ENCODE measurements around the gene FUBP1.
"Not testable (repeated sequence)": the region's sequence is repeated elsewhere in the genome, so short reads cannot be mapped to it uniquely, and the experiment has no call there.

Gene FUBP1

DNA sequence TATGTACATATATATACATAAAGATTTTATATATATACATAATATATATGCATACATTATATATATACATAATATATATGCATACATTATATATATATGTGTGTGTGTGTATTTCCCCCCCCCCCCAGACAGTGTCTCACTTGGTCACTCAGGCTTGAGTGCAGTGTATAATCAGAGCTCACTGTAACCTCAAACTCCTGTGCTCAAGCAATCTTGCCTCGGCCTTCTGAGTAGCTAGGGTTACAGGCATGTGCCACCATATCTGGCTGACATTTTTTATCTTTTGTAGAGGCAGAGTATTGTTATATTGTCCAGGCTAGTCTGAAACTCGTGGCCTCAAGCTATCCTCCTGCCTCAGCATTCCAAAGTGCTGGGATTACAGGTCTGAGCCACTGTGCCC, 9.0 kb upstream of the FUBP1 start:
- Histone ChIP-seq H3K27ac (ENCODE audit: low read length) (no peak overlapping the region), H3K27me3 (ENCODE audit: control insufficient read depth in 1 of 2, insufficient read depth in 2 of 2, low read length in 2 of 2) (no peaks in the 10 kb centered on the region), H3K4me1 (ENCODE audit: control insufficient read depth, insufficient read depth, low read length) (no peaks in the 10 kb centered on the region), H3K9ac (ENCODE audit: low read length in 2 of 2) (no peak overlapping the region), H3K4me3 (ENCODE audit: low read length in 2 of 2) (no peak overlapping the region), H3K36me3 (ENCODE audit: control insufficient read depth in 2 of 2, insufficient read depth in 2 of 2, low read length in 2 of 2) (peaks cover 0 to under 1% of the 10 kb centered on the region in 2 donors), H3K9me3 (ENCODE audit: control insufficient read depth in 2 of 2, low read length in 2 of 2) (no peaks in the 10 kb centered on the region)

DNA sequence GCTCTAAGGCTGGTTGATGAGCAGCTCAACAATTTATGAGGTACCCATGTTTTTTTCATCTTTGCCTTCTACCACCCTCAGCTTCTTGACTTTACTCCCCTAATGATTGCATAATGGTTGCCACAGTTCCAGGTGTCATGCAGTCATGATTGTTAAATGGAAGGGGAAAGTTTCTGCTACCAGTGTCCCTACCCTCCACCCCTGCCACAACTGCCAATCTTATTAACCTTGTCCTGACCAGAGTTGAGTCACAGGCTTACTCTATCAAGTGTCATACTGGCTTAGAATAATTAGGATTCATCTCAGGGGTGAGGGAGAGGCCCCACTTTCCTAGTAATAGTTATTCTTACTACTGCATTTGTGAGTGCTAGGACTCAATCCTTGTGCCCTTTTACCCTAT, 7.9 kb upstream of the FUBP1 start:
- H3K9ac ChIP-seq (ENCODE audit: low read length in 2 of 2), result no peak overlapping the region
- no peaks in the 10 kb centered on the region for H3K9me3 ChIP-seq (ENCODE audit: control insufficient read depth in 2 of 2, low read length in 2 of 2)
- no peak overlapping the region for H3K27ac ChIP-seq (ENCODE audit: low read length)
- no peaks in the 10 kb centered on the region for H3K36me3 ChIP-seq (ENCODE audit: control insufficient read depth in 2 of 2, insufficient read depth in 2 of 2, low read length in 2 of 2)
- no peaks in the 10 kb centered on the region for H3K27me3 ChIP-seq (ENCODE audit: control insufficient read depth in 1 of 2, insufficient read depth in 2 of 2, low read length in 2 of 2)
- H3K4me3 ChIP-seq (ENCODE audit: low read length in 2 of 2), result no peak overlapping the region
- H3K4me1 ChIP-seq (ENCODE audit: control insufficient read depth, insufficient read depth, low read length), result no peaks in the 10 kb centered on the region

GRCh38 chr1:77984629-77985028, 5.8 kb upstream of the FUBP1 start:
- no peak overlapping the region for H3K4me3 ChIP-seq (ENCODE audit: low read length in 2 of 2)
- no peaks in the 10 kb centered on the region for H3K36me3 ChIP-seq (ENCODE audit: control insufficient read depth in 2 of 2, insufficient read depth in 2 of 2, low read length in 2 of 2)
- no peak overlapping the region for H3K9ac ChIP-seq (ENCODE audit: low read length in 2 of 2)
- H3K9me3 ChIP-seq (ENCODE audit: control insufficient read depth in 2 of 2, low read length in 2 of 2), result no peaks in the 10 kb centered on the region
- no peak overlapping the region for H3K27ac ChIP-seq (ENCODE audit: low read length)
- H3K27me3 ChIP-seq (ENCODE audit: control insufficient read depth in 1 of 2, insufficient read depth in 2 of 2, low read length in 2 of 2), result no peaks in the 10 kb centered on the region
- H3K4me1 ChIP-seq (ENCODE audit: control insufficient read depth, insufficient read depth, low read length), result no peaks in the 10 kb centered on the region

DNA sequence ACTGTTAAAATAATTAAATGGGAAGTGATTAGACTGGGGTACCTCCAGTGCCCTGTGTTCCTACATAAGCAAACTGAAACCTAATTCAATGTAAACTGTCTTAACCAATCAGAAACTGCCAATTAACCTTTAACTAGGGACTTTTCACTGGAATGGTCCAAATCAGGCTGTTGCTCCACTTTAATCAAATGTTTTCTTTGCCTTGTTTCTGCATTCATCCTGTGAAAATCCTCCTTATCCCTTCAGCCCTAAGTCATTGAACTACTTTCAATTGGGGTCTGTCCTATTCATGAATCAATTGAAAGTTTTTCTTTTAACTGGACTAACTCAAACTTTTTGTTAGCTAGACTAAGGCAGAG, 5.1 kb upstream of the FUBP1 start:
- Histone ChIP-seq H3K27ac (ENCODE audit: low read length) (no peak overlapping the region), H3K9me3 (ENCODE audit: control insufficient read depth in 2 of 2, low read length in 2 of 2) (no peaks in the 10 kb centered on the region), H3K4me3 (ENCODE audit: low read length in 2 of 2) (no peak overlapping the region), H3K4me1 (ENCODE audit: control insufficient read depth, insufficient read depth, low read length) (no peaks in the 10 kb centered on the region), H3K9ac (ENCODE audit: low read length in 2 of 2) (no peak overlapping the region), H3K27me3 (ENCODE audit: control insufficient read depth in 1 of 2, insufficient read depth in 2 of 2, low read length in 2 of 2) (no peaks in the 10 kb centered on the region), H3K36me3 (ENCODE audit: control insufficient read depth in 2 of 2, insufficient read depth in 2 of 2, low read length in 2 of 2) (no peaks in the 10 kb centered on the region)

DNA sequence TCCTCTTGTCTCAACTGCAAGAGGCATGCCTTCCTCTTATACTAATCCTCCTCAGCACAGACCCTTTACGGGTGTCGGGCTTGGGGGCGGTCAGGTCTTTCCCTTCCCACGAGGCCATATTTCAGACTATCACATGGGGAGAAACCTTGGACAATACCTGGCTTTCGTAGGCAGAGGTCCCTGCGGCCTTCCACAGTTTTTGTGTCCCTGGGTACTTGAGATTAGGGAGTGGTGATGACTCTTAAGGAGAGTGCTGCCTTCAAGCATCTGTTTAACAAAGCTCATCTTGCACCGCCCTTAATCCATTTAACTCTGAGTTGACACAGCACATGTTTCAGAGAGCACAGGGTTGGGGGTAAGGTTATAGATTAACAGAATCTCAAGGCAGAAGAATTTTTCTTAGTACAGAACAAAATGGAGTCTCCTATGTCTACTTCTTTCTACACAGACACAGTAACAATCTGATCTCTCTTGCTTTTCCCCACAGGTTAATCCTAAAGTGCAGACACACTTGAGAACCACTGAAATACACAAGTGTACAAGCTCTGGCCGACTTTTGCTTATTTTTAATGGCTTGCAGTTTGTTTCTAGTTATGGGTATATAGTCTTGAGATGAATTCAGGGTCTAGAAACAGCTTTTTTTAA, 4.6 kb upstream of the FUBP1 start:
- H3K27ac ChIP-seq (ENCODE audit: low read length); H3K4me1 ChIP-seq (ENCODE audit: control insufficient read depth, insufficient read depth, low read length); H3K27me3 ChIP-seq (ENCODE audit: control insufficient read depth in 1 of 2, insufficient read depth in 2 of 2, low read length in 2 of 2); H3K4me3 ChIP-seq (ENCODE audit: low read length in 2 of 2); H3K9ac ChIP-seq (ENCODE audit: low read length in 2 of 2); H3K36me3 ChIP-seq (ENCODE audit: control insufficient read depth in 2 of 2, insufficient read depth in 2 of 2, low read length in 2 of 2); H3K9me3 ChIP-seq (ENCODE audit: control insufficient read depth in 2 of 2, low read length in 2 of 2): not testable (repeated sequence)

DNA sequence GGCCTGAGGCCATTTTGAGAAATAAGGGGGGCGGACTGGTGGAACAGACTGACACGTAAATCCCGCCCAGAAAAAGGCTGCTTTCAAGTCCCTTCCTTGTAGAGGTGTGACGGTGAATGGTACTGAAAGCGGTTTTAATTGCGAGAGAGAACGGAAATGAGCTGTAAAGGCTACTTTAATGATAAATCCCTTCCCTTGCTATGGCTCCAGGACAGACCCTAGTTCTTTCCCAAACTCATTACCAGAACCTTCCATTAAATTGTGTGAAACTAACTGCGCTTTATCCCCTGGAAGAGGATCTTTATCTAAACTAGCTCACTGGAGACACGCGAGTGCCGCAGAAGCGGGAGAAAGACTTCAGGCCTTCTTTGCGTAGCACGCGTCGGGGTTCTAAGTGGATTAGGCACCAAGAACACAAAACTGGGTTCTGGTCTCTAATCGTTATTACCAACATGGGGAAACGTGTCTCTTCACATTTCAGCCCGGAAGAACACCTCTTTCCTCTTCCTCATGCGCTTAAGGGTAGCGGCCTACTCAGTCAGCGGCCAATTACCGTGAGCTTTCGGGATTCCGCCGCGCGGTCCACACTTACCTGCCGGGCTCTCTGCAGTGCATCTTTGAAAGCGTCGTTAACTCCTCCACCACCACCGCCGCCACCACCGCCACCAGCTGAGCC, 441 bp downstream of the FUBP1 start:
- H3K4me1 ChIP-seq (ENCODE audit: control insufficient read depth, insufficient read depth, low read length), result peaks cover 14% of the 10 kb centered on the region

GRCh38 chr1:77977989-77978292, 931 bp downstream of the FUBP1 start:
- Histone ChIP-seq H3K9ac (ENCODE audit: low read length in 2 of 2) (peak overlapping the region; percentile 100), H3K4me3 (ENCODE audit: low read length in 2 of 2) (peak overlapping the region; percentile 98 to 99), H3K27ac (ENCODE audit: low read length) (peak overlapping the region; percentile 99), H3K36me3 (ENCODE audit: control insufficient read depth in 2 of 2, insufficient read depth in 2 of 2, low read length in 2 of 2) (no peaks in the 10 kb centered on the region), H3K9me3 (ENCODE audit: control insufficient read depth in 2 of 2, low read length in 2 of 2) (no peaks in the 10 kb centered on the region), H3K4me1 (ENCODE audit: control insufficient read depth, insufficient read depth, low read length) (peaks cover 14% of the 10 kb centered on the region), H3K27me3 (ENCODE audit: control insufficient read depth in 1 of 2, insufficient read depth in 2 of 2, low read length in 2 of 2) (no peaks in the 10 kb centered on the region)

More for the DNA sequence above, 441 bp downstream of the FUBP1 start:
- Histone ChIP-seq H3K27me3 (ENCODE audit: control insufficient read depth in 1 of 2, insufficient read depth in 2 of 2, low read length in 2 of 2) (no peaks in the 10 kb centered on the region), H3K27ac (ENCODE audit: low read length) (peak overlapping the region; percentile 99), H3K9ac (ENCODE audit: low read length in 2 of 2) (peak overlapping the region; percentile 100), H3K36me3 (ENCODE audit: control insufficient read depth in 2 of 2, insufficient read depth in 2 of 2, low read length in 2 of 2) (no peaks in the 10 kb centered on the region), H3K4me3 (ENCODE audit: low read length in 2 of 2) (peak overlapping the region; percentile 98 to 99), H3K9me3 (ENCODE audit: control insufficient read depth in 2 of 2, low read length in 2 of 2) (no peaks in the 10 kb centered on the region)

- H3K4me3 ChIP-seq (ENCODE audit: low read length in 2 of 2), result peak overlapping the region; percentile 98 to 99
- H3K36me3 ChIP-seq (ENCODE audit: control insufficient read depth in 2 of 2, insufficient read depth in 2 of 2, low read length in 2 of 2), result no peaks in the 10 kb centered on the region
- H3K9ac ChIP-seq (ENCODE audit: low read length in 2 of 2), result no peak overlapping the region
- no peaks in the 10 kb centered on the region for H3K9me3 ChIP-seq (ENCODE audit: control insufficient read depth in 2 of 2, low read length in 2 of 2)
- H3K27me3 ChIP-seq (ENCODE audit: control insufficient read depth in 1 of 2, insufficient read depth in 2 of 2, low read length in 2 of 2), result no peaks in the 10 kb centered on the region
- H3K27ac ChIP-seq (ENCODE audit: low read length), result peak overlapping the region; percentile 99
- H3K4me1 ChIP-seq (ENCODE audit: control insufficient read depth, insufficient read depth, low read length), result peaks cover 14% of the 10 kb centered on the region
These were observed 2.3 kb downstream of the FUBP1 start for GRCh38 chr1:77976433-77977076.

DNA sequence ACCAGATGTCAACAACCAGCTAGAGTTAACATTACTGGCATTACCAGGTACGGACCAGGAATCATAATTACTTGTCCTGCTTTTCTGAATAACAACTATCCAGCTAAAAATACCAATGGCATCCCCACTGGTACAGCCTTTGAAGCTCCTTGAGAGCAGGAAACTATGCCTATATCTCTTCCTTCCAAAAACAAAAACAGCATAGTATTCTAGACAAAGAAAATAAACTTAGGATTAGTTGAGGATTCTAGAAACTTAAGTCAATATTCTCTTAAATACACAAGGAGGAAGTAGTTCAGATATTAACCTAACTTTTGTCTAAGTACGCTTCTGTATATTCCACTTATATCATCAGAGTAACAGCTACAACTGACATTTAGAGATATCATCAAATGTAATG, 3.0 kb downstream of the FUBP1 start:
- Histone ChIP-seq H3K9me3 (ENCODE audit: control insufficient read depth in 2 of 2, low read length in 2 of 2) (no peaks in the 10 kb centered on the region), H3K9ac (ENCODE audit: low read length in 2 of 2) (peak overlapping the region in 1 of 2 donors; percentile 30), H3K4me3 (ENCODE audit: low read length in 2 of 2) (peak overlapping the region; percentile 10 to 54), H3K4me1 (ENCODE audit: control insufficient read depth, insufficient read depth, low read length) (peaks cover 14% of the 10 kb centered on the region), H3K27me3 (ENCODE audit: control insufficient read depth in 1 of 2, insufficient read depth in 2 of 2, low read length in 2 of 2) (no peaks in the 10 kb centered on the region), H3K36me3 (ENCODE audit: control insufficient read depth in 2 of 2, insufficient read depth in 2 of 2, low read length in 2 of 2) (no peaks in the 10 kb centered on the region), H3K27ac (ENCODE audit: low read length) (no peak overlapping the region)

GRCh38 chr1:77975386-77975785, 3.5 kb downstream of the FUBP1 start:
- Histone ChIP-seq H3K9ac (ENCODE audit: low read length in 2 of 2) (peak overlapping the region in 1 of 2 donors; percentile 30), H3K4me3 (ENCODE audit: low read length in 2 of 2) (peak overlapping the region; percentile 10 to 54), H3K9me3 (ENCODE audit: control insufficient read depth in 2 of 2, low read length in 2 of 2) (no peaks in the 10 kb centered on the region), H3K4me1 (ENCODE audit: control insufficient read depth, insufficient read depth, low read length) (peaks cover 14% of the 10 kb centered on the region), H3K27ac (ENCODE audit: low read length) (no peak overlapping the region), H3K36me3 (ENCODE audit: control insufficient read depth in 2 of 2, insufficient read depth in 2 of 2, low read length in 2 of 2) (no peaks in the 10 kb centered on the region), H3K27me3 (ENCODE audit: control insufficient read depth in 1 of 2, insufficient read depth in 2 of 2, low read length in 2 of 2) (no peaks in the 10 kb centered on the region)

GRCh38 chr1:77972080-77972479, 6.8 kb downstream of the FUBP1 start:
- Histone ChIP-seq H3K9me3 (ENCODE audit: control insufficient read depth in 2 of 2, low read length in 2 of 2) (no peaks in the 10 kb centered on the region), H3K4me3 (ENCODE audit: low read length in 2 of 2) (no peak overlapping the region), H3K4me1 (ENCODE audit: control insufficient read depth, insufficient read depth, low read length) (peaks cover 10% of the 10 kb centered on the region), H3K27me3 (ENCODE audit: control insufficient read depth in 1 of 2, insufficient read depth in 2 of 2, low read length in 2 of 2) (no peaks in the 10 kb centered on the region), H3K9ac (ENCODE audit: low read length in 2 of 2) (no peak overlapping the region), H3K27ac (ENCODE audit: low read length) (no peak overlapping the region), H3K36me3 (ENCODE audit: control insufficient read depth in 2 of 2, insufficient read depth in 2 of 2, low read length in 2 of 2) (peaks cover 3 to 7% of the 10 kb centered on the region in 2 donors)
